Vagina (tissue), 2 donors: ENCODE results near the gene ZNF672. TPM values are rescaled to one million over a fixed set of nuclear protein-coding genes. Genes with fewer than 3 reads are reported as not detected.
A peak's percentile ranks its signal among the peaks of the same experiment; 100 is the strongest.
"Not testable (repeated sequence)": the region's sequence is repeated elsewhere in the genome, so short reads cannot be mapped to it uniquely, and the experiment has no call there.

ENCODE experiments used
- DNase-seq, 2 donors: peaks; one replicate each; pipeline ENCODE4 v3.0.0-alpha.2; 2017; ENCODE audit errors: extremely low spot score in 2 of 2
- H3K27ac ChIP-seq: fragments of 200-600 bp; sonication (generic); one replicate; pipeline ENCODE4 v1.5.1; 2019
- H3K27me3 ChIP-seq: fragments of 200-600 bp; sonication (generic); one replicate; pipeline ENCODE4 v1.5.1; 2019
- H3K36me3 ChIP-seq, 2 donors: fragments of 200-600 bp; sonication (generic); one replicate each; pipeline ENCODE4 v1.5.1; 2017 to 2019
- H3K4me1 ChIP-seq: fragments of 200-600 bp; sonication (generic); one replicate; pipeline ENCODE4 v1.5.1; 2019
- H3K4me3 ChIP-seq, 2 donors: fragments of 200-600 bp; sonication (generic); 1 replicate in 1 of 2; 2 replicates in 1 of 2; pipeline ENCODE4 v1.5.1; 2016 to 2019
- H3K9me3 ChIP-seq: fragments of 200-600 bp; sonication (generic); one replicate; pipeline ENCODE4 v1.5.1; 2019
- POLR2A ChIP-seq, 2 donors: fragments of 450-650 bp; IDR thresholded peaks; one replicate each; pipeline ENCODE4 v1.6.1; 2017; ENCODE audit warnings: antibody characterized with exemption in 2 of 2, mild to moderate bottlenecking in 2 of 2, moderate library complexity in 2 of 2
- POLR2AphosphoS5 ChIP-seq, 2 donors: sonication (generic); formaldehyde crosslinking; IDR thresholded peaks; one replicate each; pipeline ENCODE4 v1.9.0; 2017; ENCODE audit warnings: antibody characterized with exemption in 2 of 2, mild to moderate bottlenecking in 2 of 2, low read depth in 1 of 2; ENCODE audit not compliant: insufficient read depth in 1 of 2
- intact Hi-C: fragments of 100-400 bp; cut with DNase I; formaldehyde crosslinking; loops from one replicate; pipeline ENCODE4 v1.15.1; 2023
- total RNA-seq: library from RNA; depleted of rRNA; stranded (reverse); fragments of >200 nt; gene quantifications from one replicate; pipeline ENCODE4 v1.2.3, GENCODE V29; 2016
- TF ChIP-seq, protein P1 (sequence below), 3 experiments: fragments of 450-650 bp in 2 of 3; fragments of 200-600 bp in 1 of 3; sonication (generic) in 1 of 3; IDR thresholded peaks; one replicate each; pipeline ENCODE4 v1.5.1; 2017 to 2019; ENCODE audit warnings: antibody characterized with exemption in 3 of 3, mild to moderate bottlenecking in 2 of 3, moderate library complexity in 2 of 3

Gene ZNF672
- 44.9 TPM for total RNA-seq

DNA sequence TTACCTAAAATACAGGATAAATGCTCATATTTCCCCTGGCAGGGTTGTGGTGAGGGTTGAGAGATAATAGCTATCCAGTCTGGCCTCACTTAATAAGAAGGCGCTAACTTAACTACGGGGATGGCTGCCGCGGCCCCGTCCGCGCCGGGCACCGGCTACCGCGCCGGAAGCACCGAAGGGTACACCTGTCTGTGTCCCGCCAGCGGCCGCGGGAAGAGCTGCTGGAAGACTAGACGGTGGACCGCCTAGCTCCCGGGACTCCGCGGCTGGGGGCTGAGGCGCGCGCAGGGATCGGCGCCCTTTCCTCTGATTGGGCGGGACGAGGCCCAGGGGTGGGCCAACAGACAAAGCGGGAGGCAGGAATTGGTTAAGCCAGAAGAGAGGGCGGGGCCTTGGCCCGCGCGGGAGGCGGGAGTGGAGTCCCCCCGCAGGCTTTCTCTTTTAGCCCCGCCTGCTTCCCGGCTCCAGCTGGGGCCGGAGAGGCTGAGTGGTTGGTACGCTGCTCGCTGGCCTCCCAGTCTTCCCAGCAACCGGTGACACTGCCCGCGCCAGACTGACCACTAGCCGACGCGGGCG is at the start of gene ZNF672:
Gene ZNF672 (plus strand): TSS at position 444 of the 576 bp plus-strand sequence. CDS start 9,051 bp downstream, outside the sequence.
- Histone ChIP-seq H3K9me3 (no peaks in the 10 kb centered on the region), H3K4me1 (peaks cover 41% of the 10 kb centered on the region), H3K36me3 (no peaks in the 10 kb centered on the region), H3K4me3 (peak within 1 kb of the TSS; percentile 87 to 88), H3K27me3 (no peaks in the 10 kb centered on the region), H3K27ac (peak within 1 kb of the TSS; percentile 99)
- intact Hi-C loops, result no loop called here
- DNase-seq, result peak in 1 of 2 donors; percentile 99
- TF ChIP-seq POLR2A (IDR thresholded peaks at IDR 0.05), result peak in 1 of 2 donors; percentile 81
- TF ChIP-seq, protein P1, sequence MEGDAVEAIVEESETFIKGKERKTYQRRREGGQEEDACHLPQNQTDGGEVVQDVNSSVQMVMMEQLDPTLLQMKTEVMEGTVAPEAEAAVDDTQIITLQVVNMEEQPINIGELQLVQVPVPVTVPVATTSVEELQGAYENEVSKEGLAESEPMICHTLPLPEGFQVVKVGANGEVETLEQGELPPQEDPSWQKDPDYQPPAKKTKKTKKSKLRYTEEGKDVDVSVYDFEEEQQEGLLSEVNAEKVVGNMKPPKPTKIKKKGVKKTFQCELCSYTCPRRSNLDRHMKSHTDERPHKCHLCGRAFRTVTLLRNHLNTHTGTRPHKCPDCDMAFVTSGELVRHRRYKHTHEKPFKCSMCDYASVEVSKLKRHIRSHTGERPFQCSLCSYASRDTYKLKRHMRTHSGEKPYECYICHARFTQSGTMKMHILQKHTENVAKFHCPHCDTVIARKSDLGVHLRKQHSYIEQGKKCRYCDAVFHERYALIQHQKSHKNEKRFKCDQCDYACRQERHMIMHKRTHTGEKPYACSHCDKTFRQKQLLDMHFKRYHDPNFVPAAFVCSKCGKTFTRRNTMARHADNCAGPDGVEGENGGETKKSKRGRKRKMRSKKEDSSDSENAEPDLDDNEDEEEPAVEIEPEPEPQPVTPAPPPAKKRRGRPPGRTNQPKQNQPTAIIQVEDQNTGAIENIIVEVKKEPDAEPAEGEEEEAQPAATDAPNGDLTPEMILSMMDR (IDR thresholded peaks at IDR 0.05), result peak in 1 of 3 experiments; percentile 6
- peak in 1 of 2 donors; percentile 79 for TF ChIP-seq POLR2AphosphoS5 (IDR thresholded peaks at IDR 0.05; ENCODE audit: insufficient read depth in 1 of 2, low read depth in 1 of 2)

DNA sequence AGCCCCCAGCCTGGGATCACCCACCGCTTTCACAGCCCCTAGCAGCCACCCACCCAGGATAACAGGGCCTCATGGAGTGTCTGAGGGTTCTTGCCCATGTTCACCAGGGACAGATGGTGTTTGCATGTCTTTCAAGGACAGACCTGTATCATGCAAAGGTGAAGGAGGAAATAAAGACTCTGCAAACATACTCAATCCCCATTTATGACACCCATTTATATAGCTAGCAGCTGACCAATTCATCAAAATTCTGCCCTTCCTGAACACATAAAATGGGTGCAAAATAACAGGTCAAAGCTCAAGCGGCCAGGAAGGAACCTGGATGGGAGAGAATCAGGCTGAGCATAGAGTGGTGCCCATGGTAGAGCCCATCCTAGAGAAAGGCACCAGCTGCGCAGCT is 49.7 kb upstream of the ZNF672 start:
- Histone ChIP-seq H3K4me1 (no peaks in the 10 kb centered on the region), H3K4me3 (no peak overlapping the region), H3K36me3 (no peaks in the 10 kb centered on the region), H3K27ac (no peak overlapping the region), H3K9me3 (no peaks in the 10 kb centered on the region), H3K27me3 (no peaks in the 10 kb centered on the region)
- intact Hi-C loops, result no loop called here
- TF ChIP-seq POLR2AphosphoS5 (IDR thresholded peaks at IDR 0.05; ENCODE audit: insufficient read depth in 1 of 2, low read depth in 1 of 2) (no peak), POLR2A (IDR thresholded peaks at IDR 0.05) (no peak)
- TF ChIP-seq, protein P1 (IDR thresholded peaks at IDR 0.05), result no peak
- no peak for DNase-seq

DNA sequence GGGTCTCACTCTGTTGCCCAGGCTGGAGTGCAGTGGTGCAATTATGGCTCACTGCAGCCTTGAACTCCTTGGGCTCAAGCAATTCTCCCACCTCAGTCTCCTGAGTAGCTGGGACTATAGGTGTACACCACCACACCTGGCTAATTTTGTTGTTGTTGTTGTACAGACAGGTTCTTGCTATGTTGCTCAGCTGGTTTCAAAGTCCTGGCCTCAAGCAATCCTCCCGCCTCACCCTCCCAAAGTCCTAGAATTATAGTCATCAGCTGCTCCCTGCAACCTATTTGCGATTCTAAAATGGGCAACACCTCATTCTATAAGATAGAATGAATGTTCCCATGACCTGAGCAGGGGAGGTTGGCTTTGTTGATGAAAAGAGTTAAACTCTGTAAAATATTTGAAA is 48.7 kb upstream of the ZNF672 start:
- H3K27me3 ChIP-seq, H3K4me1 ChIP-seq, H3K27ac ChIP-seq, H3K36me3 ChIP-seq, intact Hi-C loops, H3K9me3 ChIP-seq, H3K4me3 ChIP-seq, DNase-seq: not testable (repeated sequence)

- H3K4me3 ChIP-seq, result no peak overlapping the region
- DNase-seq, result no peak
- H3K36me3 ChIP-seq, result no peaks in the 10 kb centered on the region
- H3K4me1 ChIP-seq, result no peaks in the 10 kb centered on the region
- intact Hi-C loops, result no loop called here
- TF ChIP-seq POLR2AphosphoS5 (IDR thresholded peaks at IDR 0.05; ENCODE audit: insufficient read depth in 1 of 2, low read depth in 1 of 2) (no peak), POLR2A (IDR thresholded peaks at IDR 0.05) (no peak)
- TF ChIP-seq, protein P1 (IDR thresholded peaks at IDR 0.05), result no peak
- no peak overlapping the region for H3K27ac ChIP-seq
- no peaks in the 10 kb centered on the region for H3K27me3 ChIP-seq
- no peaks in the 10 kb centered on the region for H3K9me3 ChIP-seq
Observed at GRCh38 chr1:248790456-248790855, 47.6 kb upstream of the ZNF672 start.

DNA sequence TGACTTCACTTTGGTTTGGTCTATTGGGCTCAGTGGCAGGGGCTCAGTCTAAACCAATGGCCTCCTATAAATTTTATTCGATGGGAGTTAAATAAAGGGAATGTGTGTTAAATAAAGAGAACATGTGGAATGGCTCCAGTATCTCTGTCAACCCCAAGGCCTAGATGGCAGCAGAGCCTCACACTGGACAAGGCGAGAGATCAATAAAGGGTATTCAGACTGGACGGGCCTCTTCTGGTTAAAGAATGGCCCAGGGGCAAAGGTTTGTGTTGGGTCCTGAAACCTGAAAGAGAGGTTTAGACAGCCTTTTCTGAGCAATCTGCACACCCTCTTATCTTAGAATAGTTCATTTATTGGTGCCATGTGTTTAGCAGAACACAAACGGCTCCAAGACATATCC is 47.0 kb upstream of the ZNF672 start:
- Histone ChIP-seq H3K4me1 (no peaks in the 10 kb centered on the region), H3K4me3 (no peak overlapping the region), H3K36me3 (no peaks in the 10 kb centered on the region), H3K27me3 (no peaks in the 10 kb centered on the region), H3K27ac (no peak overlapping the region), H3K9me3 (no peaks in the 10 kb centered on the region)
- no peak for DNase-seq
- intact Hi-C loops, result no loop called here
- TF ChIP-seq POLR2A (IDR thresholded peaks at IDR 0.05), result no peak
- TF ChIP-seq, protein P1 (IDR thresholded peaks at IDR 0.05), result no peak
- TF ChIP-seq POLR2AphosphoS5 (IDR thresholded peaks at IDR 0.05; ENCODE audit: insufficient read depth in 1 of 2, low read depth in 1 of 2), result no peak
